A673 (cell line): Measurements from ENCODE around the gene OR4D2.

Source experiments
- CTCF ChIP-seq: fragments of 300-800, 200-600 bp; sonication (generic); conservative IDR thresholded peaks from 2 replicates; pipeline ENCODE4 v1.5.1; 2017; ENCODE audit warnings: low read depth, mild to moderate bottlenecking, antibody characterized with exemption, low read length, moderate library complexity, mixed read lengths
- EZH2 ChIP-seq: fragments of 200-600 bp; sonication (generic); IDR thresholded peaks from 2 replicates; pipeline ENCODE4 v1.6.1; 2017; ENCODE audit warnings: borderline replicate concordance, low read depth, mild to moderate bottlenecking, mixed read lengths, antibody characterized with exemption, low read length; ENCODE audit not compliant: poor library complexity, severe bottlenecking

- TF ChIP-seq CTCF (no peak), EZH2 (no peak)
Measured at GRCh38 chr17:58219789-58220183, 53.0 kb downstream of the OR4D2 start.
